Heart right ventricle (tissue), 16 donors: Measurements from ENCODE around the gene CFAP99. TPM values are rescaled to one million over a fixed set of nuclear protein-coding genes. Genes with fewer than 3 reads are reported as not detected.

Experiments used
- ATAC-seq, 8 donors: fragments of 200-7000 bp; cut with Tn5 transposase; one replicate each; pipeline ENCODE4 v1.9.1; 2020; ENCODE audit warnings: mild to moderate bottlenecking in 8 of 8, moderate library complexity in 8 of 8, moderate number of reproducible peaks in 1 of 8
- DNase-seq, 2 donors: peaks; one replicate each; pipeline ENCODE4 v3.0.0-alpha.2; 2020
- H3K27ac ChIP-seq, 10 donors: fragments of 200-600 bp; sonication (generic) in 2 of 10; one replicate each; pipeline versions ENCODE4 v1.5.0 to v1.8.0; 2020 to 2022; ENCODE audit warnings: mild to moderate bottlenecking in 3 of 10
- H3K27me3 ChIP-seq, 7 donors: fragments of 200-600 bp; one replicate each; pipeline ENCODE4 v1.8.0; 2021 to 2022; ENCODE audit warnings: mild to moderate bottlenecking in 2 of 7
- H3K36me3 ChIP-seq, 9 donors: fragments of 200-600 bp; sonication (generic) in 1 of 9; one replicate each; pipeline versions ENCODE4 v1.5.0 to v1.8.0; 2020 to 2022; ENCODE audit warnings: mild to moderate bottlenecking in 2 of 9
- H3K4me1 ChIP-seq, 9 donors: fragments of 200-600 bp; sonication (generic) in 1 of 9; one replicate each; pipeline versions ENCODE4 v1.5.0 to v1.8.0; 2020 to 2022; ENCODE audit warnings: mild to moderate bottlenecking in 4 of 9
- H3K4me3 ChIP-seq, 10 donors: fragments of 200-600 bp; sonication (generic) in 2 of 10; one replicate each; pipeline versions ENCODE4 v1.5.0 to v1.8.0; 2020 to 2022; ENCODE audit warnings: mild to moderate bottlenecking in 7 of 10, moderate library complexity in 2 of 10
- H3K9me3 ChIP-seq, 11 donors: fragments of 200-600 bp in 10 of 11; sonication (generic) in 2 of 11; one replicate each; pipeline versions ENCODE4 v1.5.0 to v1.8.0; 2013 to 2022; ENCODE audit warnings: mild to moderate bottlenecking in 2 of 11, control low read depth in 1 of 11, moderate library complexity in 1 of 11
- CTCF ChIP-seq, 9 donors: fragments of 200-600 bp; sonication (generic) in 2 of 9; IDR thresholded peaks; one replicate each; pipeline versions ENCODE4 v1.5.0 to v1.8.0; 2021 to 2022; ENCODE audit warnings: antibody characterized with exemption in 9 of 9, mild to moderate bottlenecking in 5 of 9, moderate library complexity in 1 of 9
- WGBS, 2 donors: extraction: QIAGEN DNeasy Blood & Tissue Kit; methylation state at CpG; one replicate each; pipeline ENCODE4 v1.1.7; 2013; ENCODE audit warnings: inconsistent platforms in 1 of 2; 5-methylcytosine and 5-hydroxymethylcytosine counted together
- intact Hi-C, 10 donors: fragments of 100-400 bp; cut with DNase I; formaldehyde crosslinking; loops; one replicate each; pipeline versions ENCODE4 v1.11.1 to v1.14.2; 2022
- polyA plus RNA-seq, 2 donors: library from polyadenylated mRNA; stranded (reverse); fragments of 200-250 nt; gene quantifications; one replicate each; pipeline ENCODE4 v1.2.3, GENCODE V29; 2013
- total RNA-seq, 10 donors: library from RNA; stranded (reverse); fragmentation: NEBNext Ultra II Directional in 3 of 10; extraction: Animal tissue kit (Norgen Biotek cat#: 25700) in 3 of 10; gene quantifications; one replicate each; pipeline versions ENCODE4 v1.2.1 to v1.2.4, GENCODE V29; 2021 to 2023
- donor health status: Arrhythmogenic right ventricular cardiomyopathy.
- donor health status: ischemic (EF 13 %, LVEDD 7.1; RV severe dilation, severe dysfunction).
- donor health status: healthy with polysubstance abuse.
- donor health status: DM: no; HTN: yes; CAD: no.
- donor health status: DM: no; HTN: no; CAD: no.
- donor health status: ischemic (EF 25% LVEDD 6.9; RV normal size, moderate dysfunction).
- donor health status: ischemic (EF 25% LVEDD 5.7; RV mildly dilated, moderate dysfunction).
- donor health status: healthy.
- donor health status: DM: yes; HTN: yes; CAD: no.
- donor health status: Ischemic cardiomyopathy.
- donor health status: ischemic (EF 35%, LVEDD 5.7; RV mildly dilated, moderate dysfunction).
- donor health status: nonischemic (EF 11% LVEDD 7.7; RV severe dilation, severe dysfunction).
- donor health status: DM: yes; HTN: yes; CAD: no.
- donor health status: PGD.
- donor health status: ischemic (EF 29% LVEDD 5.4; RV normal size, mild dysfunction).
- donor health status: nonischemic (EF 23%, LVEDD 6.1; RV moderate dilation, normal function).

The CFAP99 gene
- total and polyA plus RNA-seq, 12 donors = not detected

GRCh38 chr4:2387829-2388228, 30.9 kb upstream of the CFAP99 start:
- intact Hi-C loops = no loop called here
- Histone ChIP-seq H3K27me3 (peaks cover 0 to 10% (median 0%) of the 10 kb centered on the region in 7 donors), H3K9me3 (no peaks in the 10 kb centered on the region), H3K36me3 (no peaks in the 10 kb centered on the region), H3K27ac (no peak overlapping the region), H3K4me1 (peaks cover 0 to 7% (median 0%) of the 10 kb centered on the region in 9 donors), H3K4me3 (no peak overlapping the region)
- 84 to 91% methylated on average over 12 of the region's 12 CpGs for WGBS, 2 donors
- TF ChIP-seq CTCF (IDR thresholded peaks at IDR 0.05) = no peak
- no peak for ATAC-seq
- DNase-seq = no peak

GRCh38 chr4:2388429-2389182, 30.1 kb upstream of the CFAP99 start:
- peak in 2 of 8 donors; percentile 37 to 41 for ATAC-seq

GRCh38 chr4:2389691-2390090, 29.1 kb upstream of the CFAP99 start:
- Histone ChIP-seq H3K9me3 (no peaks in the 10 kb centered on the region), H3K27ac (no peak overlapping the region), H3K4me3 (no peak overlapping the region), H3K36me3 (no peaks in the 10 kb centered on the region), H3K4me1 (peaks cover 0 to 16% (median 6%) of the 10 kb centered on the region in 9 donors), H3K27me3 (peaks cover 0 to 22% (median 0%) of the 10 kb centered on the region in 7 donors)
- intact Hi-C loops = no loop called here
- TF ChIP-seq CTCF (IDR thresholded peaks at IDR 0.05) = no peak
- WGBS, 2 donors = 78 to 80% methylated on average over 9 of the region's 9 CpGs
- ATAC-seq (no peak), DNase-seq (no peak)

More at GRCh38 chr4:2388429-2389182, 30.1 kb upstream of the CFAP99 start:
- TF ChIP-seq CTCF (IDR thresholded peaks at IDR 0.05) = no peak
- no peaks in the 10 kb centered on the region for H3K9me3 ChIP-seq
- 60 to 61% methylated on average over 9 of the region's 9 CpGs for WGBS, 2 donors
- no peak for DNase-seq
- peaks cover 0 to 17% (median 0%) of the 10 kb centered on the region in 7 donors for H3K27me3 ChIP-seq
- H3K27ac ChIP-seq = no peak overlapping the region
- no peaks in the 10 kb centered on the region for H3K36me3 ChIP-seq
- H3K4me1 ChIP-seq = peaks cover 0 to 9% (median 3%) of the 10 kb centered on the region in 9 donors
- no peak overlapping the region for H3K4me3 ChIP-seq
- intact Hi-C loops = no loop called here

- TF ChIP-seq CTCF (IDR thresholded peaks at IDR 0.05) = no peak
- ATAC-seq (no peak), DNase-seq (no peak)
- 71% methylated on average over 9 of the region's 9 CpGs for WGBS, 2 donors
- Histone ChIP-seq H3K9me3 (no peaks in the 10 kb centered on the region), H3K4me3 (no peak overlapping the region), H3K36me3 (no peaks in the 10 kb centered on the region), H3K27ac (no peak overlapping the region), H3K4me1 (peaks cover 0 to 16% (median 6%) of the 10 kb centered on the region in 9 donors), H3K27me3 (peaks cover 0 to 22% (median 0%) of the 10 kb centered on the region in 7 donors)
- intact Hi-C loops = no loop called here
Measured at GRCh38 chr4:2390146-2390545, 28.6 kb upstream of the CFAP99 start.
